ENCODE measurements around the gene WDR37.

DNA sequence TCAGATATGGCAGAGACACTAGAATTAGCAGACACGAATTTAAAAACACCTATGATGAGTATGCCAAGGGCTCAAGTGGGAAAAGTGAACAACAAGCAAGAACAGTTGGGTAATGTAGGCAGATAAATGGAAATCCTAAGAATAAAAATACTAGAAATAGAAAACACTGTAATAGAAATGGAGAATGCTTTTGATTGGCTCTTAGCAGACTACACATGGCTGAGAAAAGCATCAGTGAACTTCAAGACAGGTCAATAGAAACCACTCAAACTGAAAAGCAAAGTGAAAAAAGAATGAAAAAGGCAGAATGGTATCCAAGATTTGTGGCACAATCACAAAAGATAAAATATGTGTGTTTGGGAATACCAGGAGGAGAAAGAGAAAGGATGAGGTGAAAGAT lies 82.3 kb downstream of the WDR37 start:
- TF ChIP-seq, protein P1, sequence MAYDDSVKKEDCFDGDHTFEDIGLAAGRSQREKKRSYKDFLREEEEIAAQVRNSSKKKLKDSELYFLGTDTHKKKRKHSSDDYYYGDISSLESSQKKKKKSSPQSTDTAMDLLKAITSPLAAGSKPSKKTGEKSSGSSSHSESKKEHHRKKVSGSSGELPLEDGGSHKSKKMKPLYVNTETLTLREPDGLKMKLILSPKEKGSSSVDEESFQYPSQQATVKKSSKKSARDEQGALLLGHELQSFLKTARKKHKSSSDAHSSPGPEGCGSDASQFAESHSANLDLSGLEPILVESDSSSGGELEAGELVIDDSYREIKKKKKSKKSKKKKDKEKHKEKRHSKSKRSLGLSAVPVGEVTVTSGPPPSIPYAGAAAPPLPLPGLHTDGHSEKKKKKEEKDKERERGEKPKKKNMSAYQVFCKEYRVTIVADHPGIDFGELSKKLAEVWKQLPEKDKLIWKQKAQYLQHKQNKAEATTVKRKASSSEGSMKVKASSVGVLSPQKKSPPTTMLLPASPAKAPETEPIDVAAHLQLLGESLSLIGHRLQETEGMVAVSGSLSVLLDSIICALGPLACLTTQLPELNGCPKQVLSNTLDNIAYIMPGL (CRISPR knock-in tag; IDR thresholded peaks at IDR 0.05; ENCODE audit: borderline replicate concordance) = no peak
- TF ChIP-seq, protein P2, sequence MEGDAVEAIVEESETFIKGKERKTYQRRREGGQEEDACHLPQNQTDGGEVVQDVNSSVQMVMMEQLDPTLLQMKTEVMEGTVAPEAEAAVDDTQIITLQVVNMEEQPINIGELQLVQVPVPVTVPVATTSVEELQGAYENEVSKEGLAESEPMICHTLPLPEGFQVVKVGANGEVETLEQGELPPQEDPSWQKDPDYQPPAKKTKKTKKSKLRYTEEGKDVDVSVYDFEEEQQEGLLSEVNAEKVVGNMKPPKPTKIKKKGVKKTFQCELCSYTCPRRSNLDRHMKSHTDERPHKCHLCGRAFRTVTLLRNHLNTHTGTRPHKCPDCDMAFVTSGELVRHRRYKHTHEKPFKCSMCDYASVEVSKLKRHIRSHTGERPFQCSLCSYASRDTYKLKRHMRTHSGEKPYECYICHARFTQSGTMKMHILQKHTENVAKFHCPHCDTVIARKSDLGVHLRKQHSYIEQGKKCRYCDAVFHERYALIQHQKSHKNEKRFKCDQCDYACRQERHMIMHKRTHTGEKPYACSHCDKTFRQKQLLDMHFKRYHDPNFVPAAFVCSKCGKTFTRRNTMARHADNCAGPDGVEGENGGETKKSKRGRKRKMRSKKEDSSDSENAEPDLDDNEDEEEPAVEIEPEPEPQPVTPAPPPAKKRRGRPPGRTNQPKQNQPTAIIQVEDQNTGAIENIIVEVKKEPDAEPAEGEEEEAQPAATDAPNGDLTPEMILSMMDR (IDR thresholded peaks at IDR 0.05) = no peak
- TF ChIP-seq POLR2A (IDR thresholded peaks at IDR 0.05; ENCODE audit: low read length) (no peak), ZSCAN20 (CRISPR knock-in tag; IDR thresholded peaks at IDR 0.05) (no peak), CEBPB (IDR thresholded peaks at IDR 0.05) (no peak), HOXB5 (CRISPR knock-in tag; IDR thresholded peaks at IDR 0.05) (no peak), GATA3 (IDR thresholded peaks at IDR 0.05; ENCODE audit: borderline replicate concordance) (no peak), CHD2 (IDR thresholded peaks at IDR 0.05; ENCODE audit: low read length, partially characterized antibody) (no peak), EHMT2 (IDR thresholded peaks at IDR 0.05; ENCODE audit: low read depth) (no peak), FOSL2 (IDR thresholded peaks at IDR 0.05) (no peak), FOSL2 (CRISPR knock-in tag; IDR thresholded peaks at IDR 0.05) (no peak)
- TF ChIP-seq, protein P3, sequence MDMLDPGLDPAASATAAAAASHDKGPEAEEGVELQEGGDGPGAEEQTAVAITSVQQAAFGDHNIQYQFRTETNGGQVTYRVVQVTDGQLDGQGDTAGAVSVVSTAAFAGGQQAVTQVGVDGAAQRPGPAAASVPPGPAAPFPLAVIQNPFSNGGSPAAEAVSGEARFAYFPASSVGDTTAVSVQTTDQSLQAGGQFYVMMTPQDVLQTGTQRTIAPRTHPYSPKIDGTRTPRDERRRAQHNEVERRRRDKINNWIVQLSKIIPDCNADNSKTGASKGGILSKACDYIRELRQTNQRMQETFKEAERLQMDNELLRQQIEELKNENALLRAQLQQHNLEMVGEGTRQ (IDR thresholded peaks at IDR 0.05) = no peak
- TF ChIP-seq, protein P4, sequence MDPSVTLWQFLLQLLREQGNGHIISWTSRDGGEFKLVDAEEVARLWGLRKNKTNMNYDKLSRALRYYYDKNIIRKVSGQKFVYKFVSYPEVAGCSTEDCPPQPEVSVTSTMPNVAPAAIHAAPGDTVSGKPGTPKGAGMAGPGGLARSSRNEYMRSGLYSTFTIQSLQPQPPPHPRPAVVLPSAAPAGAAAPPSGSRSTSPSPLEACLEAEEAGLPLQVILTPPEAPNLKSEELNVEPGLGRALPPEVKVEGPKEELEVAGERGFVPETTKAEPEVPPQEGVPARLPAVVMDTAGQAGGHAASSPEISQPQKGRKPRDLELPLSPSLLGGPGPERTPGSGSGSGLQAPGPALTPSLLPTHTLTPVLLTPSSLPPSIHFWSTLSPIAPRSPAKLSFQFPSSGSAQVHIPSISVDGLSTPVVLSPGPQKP (IDR thresholded peaks at IDR 0.05; ENCODE audit: low read depth, low read length) = no peak
